ENCODE measurements around the gene S100A7A. TPM values are rescaled to one million over a fixed set of nuclear protein-coding genes. Genes with fewer than 3 reads are reported as not detected.

Gene S100A7A
- total and polyA plus RNA-seq, 2 of the 4 experiments (the other 2 are of a cell fraction) = not detected

- POLR2A ChIA-PET (ENCODE audit: unreplicated experiment) = no interaction called here
- H2BK20ac ChIP-seq (ENCODE audit: low read depth, low read length) = no peak overlapping the region
- no peak overlapping the region for H4K8ac ChIP-seq (ENCODE audit: low read depth in 2 of 2, low read length in 2 of 2)
- no peak overlapping the region for H2AK9ac ChIP-seq (replicated peaks; ENCODE audit: low read depth, low read length, poor library complexity)
- no peak overlapping the region for H4K91ac ChIP-seq (ENCODE audit: insufficient read depth, low read depth, low read length)
- H3K9ac ChIP-seq (ENCODE audit: low read depth, low read length) = no peak overlapping the region
- H3K36me3 ChIP-seq (ENCODE audit: control insufficient read depth, insufficient read depth, low read length) = no peaks in the 10 kb centered on the region
- no peak overlapping the region for H2BK120ac ChIP-seq (ENCODE audit: low read depth, low read length)
- no peak overlapping the region for H2BK5ac ChIP-seq (ENCODE audit: low read depth, low read length, poor library complexity, severe bottlenecking)
- no peak overlapping the region for H3K4ac ChIP-seq (ENCODE audit: low read depth, low read length)
- no peaks in the 10 kb centered on the region for H4K20me1 ChIP-seq (ENCODE audit: insufficient read depth, low read length)
- CTCF ChIA-PET = no interaction called here
- no peak overlapping the region for H4K5ac ChIP-seq (ENCODE audit: low read depth, low read length)
- no peaks in the 10 kb centered on the region for H3K9me3 ChIP-seq (ENCODE audit: control insufficient read depth, insufficient read depth, low read length)
- peaks cover 3% of the 10 kb centered on the region; the same call in 1 of the 2 replicates for H3K9me1 ChIP-seq (ENCODE audit: insufficient read depth, low read length)
- H2BK15ac ChIP-seq (ENCODE audit: low read depth, low read length) = no peak overlapping the region
- H2AK5ac ChIP-seq (ENCODE audit: low read depth, low read length) = no peak overlapping the region
- dilution Hi-C loops (cut with HindIII; ENCODE audit: low sequenced_read_pairs, unreplicated experiment) = no loop called here
- no peak overlapping the region for H3K14ac ChIP-seq (replicated peaks; ENCODE audit: low read depth, low read length)
- H3K4me1 ChIP-seq (ENCODE audit: control insufficient read depth, insufficient read depth, low read length) = no peaks in the 10 kb centered on the region
- no peak overlapping the region for H3K4me2 ChIP-seq (ENCODE audit: low read depth, low read length)
- H3K23ac ChIP-seq (ENCODE audit: low read depth, low read length) = no peak overlapping the region
- intact Hi-C loops (cut with micrococcal nuclease) = no loop called here
- no peak for DNase-seq
- no peak overlapping the region for H2AFZ ChIP-seq (replicated peaks; ENCODE audit: low read length, poor library complexity)
- TF ChIP-seq CHD1 (IDR thresholded peaks at IDR 0.05; ENCODE audit: low read depth, low read length) (no peak), POLR2A (IDR thresholded peaks at IDR 0.05; ENCODE audit: low read depth, low read length) (no peak), NFE2L2 (IDR thresholded peaks at IDR 0.05; ENCODE audit: low read depth, low read length) (no peak), MXI1 (IDR thresholded peaks at IDR 0.05; ENCODE audit: borderline replicate concordance, low read depth, low read length) (no peak), BHLHE40 (IDR thresholded peaks at IDR 0.05; ENCODE audit: low read depth, low read length) (no peak), RFX5 (IDR thresholded peaks at IDR 0.05; ENCODE audit: low read depth, low read length) (no peak), FOS (IDR thresholded peaks at IDR 0.05; ENCODE audit: low read depth, low read length) (no peak), CEBPB (IDR thresholded peaks at IDR 0.05; ENCODE audit: low read depth, low read length) (no peak), RCOR1 (IDR thresholded peaks at IDR 0.05; ENCODE audit: insufficient replicate concordance, low read length) (no peak), USF2 (IDR thresholded peaks at IDR 0.05; ENCODE audit: low read depth, low read length) (no peak), CTCF (conservative IDR thresholded peaks at IDR 0.05; ENCODE audit: low read depth, low read length) (no peak)
- H3K79me1 ChIP-seq (ENCODE audit: low read depth in 1 of 2, low read length in 2 of 2) = no peaks in the 10 kb centered on the region
- H3K56ac ChIP-seq (ENCODE audit: extremely low read depth, insufficient read depth, low read length) = no peak overlapping the region
- no peak overlapping the region for H3K18ac ChIP-seq (ENCODE audit: low read depth, low read length)
- no CpG with 5 or more reads among the region's 3 CpGs for WGBS, 2 experiments (ENCODE audit: extremely low coverage in 2 of 2, insufficient read length in 1 of 2)
- in situ Hi-C loops (cut with MboI; ENCODE audit: low sequenced_read_pairs) = no loop called here
- no peak for ATAC-seq (ENCODE audit: low read depth)
- no peak overlapping the region for H3K4me3 ChIP-seq (ENCODE audit: insufficient read depth, low read depth, low read length)
- H3K27me3 ChIP-seq (ENCODE audit: control insufficient read depth, insufficient read depth, low read length) = peaks cover 6% of the 10 kb centered on the region
- no peak overlapping the region for H3K27ac ChIP-seq (ENCODE audit: insufficient read depth, low read length)
- BruUV-seq (replicated peaks) = no TSS peak
Observed at GRCh38 chr1:153431427-153431826, 15.1 kb downstream of the S100A7A start.

All from IMR-90 (cell line).